ENCODE measurements around the gene KIAA0825.
A peak's percentile ranks its signal among the peaks of the same experiment; 100 is the strongest.

Gene KIAA0825

GRCh38 chr5:94267350-94267899 is 351.0 kb downstream of the KIAA0825 start:
- in situ Hi-C loops (cut with HindIII; ENCODE audit: low sequenced_read_pairs), result no loop called here
- TF ChIP-seq CTCF (IDR thresholded peaks at IDR 0.05; ENCODE audit: low read depth, low read length), result no peak
- no peak overlapping the region for H3K4me3 ChIP-seq (ENCODE audit: low read depth, low read length)
- DNase-seq (ENCODE audit: low read depth, low spot score), result no peak

- in situ Hi-C loops (cut with HindIII; ENCODE audit: low sequenced_read_pairs), result no loop called here
- H3K4me3 ChIP-seq (ENCODE audit: low read depth, low read length), result no peak overlapping the region
- DNase-seq (ENCODE audit: low read depth, low spot score), result no peak
- TF ChIP-seq CTCF (IDR thresholded peaks at IDR 0.05; ENCODE audit: low read depth, low read length), result no peak
Measured at GRCh38 chr5:94266170-94266569, 352.2 kb downstream of the KIAA0825 start.

GRCh38 chr5:94263068-94263467 is 355.3 kb downstream of the KIAA0825 start:
- DNase-seq (ENCODE audit: low read depth, low spot score), result no peak
- in situ Hi-C loops (cut with HindIII; ENCODE audit: low sequenced_read_pairs), result no loop called here

GRCh38 chr5:94260096-94260495 is 358.3 kb downstream of the KIAA0825 start:
- DNase-seq (ENCODE audit: low read depth, low spot score), result no peak
- in situ Hi-C loops (cut with HindIII; ENCODE audit: low sequenced_read_pairs), result no loop called here
- no peak overlapping the region for H3K4me3 ChIP-seq (ENCODE audit: low read depth, low read length)
- TF ChIP-seq CTCF (IDR thresholded peaks at IDR 0.05; ENCODE audit: low read depth, low read length), result no peak

More at GRCh38 chr5:94263068-94263467, 355.3 kb downstream of the KIAA0825 start:
- no peak overlapping the region for H3K4me3 ChIP-seq (ENCODE audit: low read depth, low read length)
- no peak for TF ChIP-seq CTCF (IDR thresholded peaks at IDR 0.05; ENCODE audit: low read depth, low read length)

- in situ Hi-C loops (cut with HindIII; ENCODE audit: low sequenced_read_pairs), result no loop called here
- DNase-seq (ENCODE audit: low read depth, low spot score), result no peak
- no peak overlapping the region for H3K4me3 ChIP-seq (ENCODE audit: low read depth, low read length)
- TF ChIP-seq CTCF (IDR thresholded peaks at IDR 0.05; ENCODE audit: low read depth, low read length), result peak; percentile 4
Measured at GRCh38 chr5:94254214-94254613, 364.2 kb downstream of the KIAA0825 start.

GRCh38 chr5:94250985-94251384 is 367.4 kb downstream of the KIAA0825 start:
- no peak for TF ChIP-seq CTCF (IDR thresholded peaks at IDR 0.05; ENCODE audit: low read depth, low read length)
- no peak for DNase-seq (ENCODE audit: low read depth, low spot score)
- no peak overlapping the region for H3K4me3 ChIP-seq (ENCODE audit: low read depth, low read length)
- in situ Hi-C loops (cut with HindIII; ENCODE audit: low sequenced_read_pairs), result no loop called here

- H3K4me3 ChIP-seq (ENCODE audit: low read depth, low read length), result no peak overlapping the region
- DNase-seq (ENCODE audit: low read depth, low spot score), result no peak
- no peak for TF ChIP-seq CTCF (IDR thresholded peaks at IDR 0.05; ENCODE audit: low read depth, low read length)
- in situ Hi-C loops (cut with HindIII; ENCODE audit: low sequenced_read_pairs), result no loop called here
Measured at GRCh38 chr5:94249430-94249829, 369.0 kb downstream of the KIAA0825 start.

Measured in astrocyte of the spinal cord (primary cell).